ENCODE data around the gene XPO1.

DNA sequence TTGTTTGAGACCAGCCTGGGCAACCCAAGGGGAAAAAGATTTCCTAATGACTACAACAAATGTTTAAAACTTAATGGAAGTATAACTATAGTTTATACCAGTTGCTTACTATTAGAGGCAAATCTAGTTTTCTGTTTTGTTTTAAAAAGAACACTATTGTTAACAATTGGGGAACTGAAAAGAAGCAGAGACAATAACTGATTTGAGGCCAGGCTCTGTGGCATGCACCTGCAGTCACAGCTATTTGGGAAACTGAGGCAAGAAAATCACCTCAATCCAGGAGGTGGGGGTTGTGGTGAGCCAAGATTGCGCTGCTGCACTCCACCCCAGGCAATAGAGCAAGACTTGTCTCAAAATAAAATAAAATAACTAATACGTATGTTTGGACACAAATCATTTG lies 39.1 kb downstream of the XPO1 start:
- TF ChIP-seq CTCF (IDR thresholded peaks at IDR 0.05; ENCODE audit: borderline replicate concordance, extremely low read depth, low read length, poor library complexity, severe bottlenecking): no peak
- TF ChIP-seq EZH2 (IDR thresholded peaks at IDR 0.05; ENCODE audit: borderline replicate concordance, low read depth, low read length, severe bottlenecking): no peak

Data from DND-41 (cell line).